Measurements from ENCODE around the gene CRNKL1.
"Not testable (repeated sequence)": the region's sequence is repeated elsewhere in the genome, so short reads cannot be mapped to it uniquely, and the experiment has no call there.

The CRNKL1 gene

DNA sequence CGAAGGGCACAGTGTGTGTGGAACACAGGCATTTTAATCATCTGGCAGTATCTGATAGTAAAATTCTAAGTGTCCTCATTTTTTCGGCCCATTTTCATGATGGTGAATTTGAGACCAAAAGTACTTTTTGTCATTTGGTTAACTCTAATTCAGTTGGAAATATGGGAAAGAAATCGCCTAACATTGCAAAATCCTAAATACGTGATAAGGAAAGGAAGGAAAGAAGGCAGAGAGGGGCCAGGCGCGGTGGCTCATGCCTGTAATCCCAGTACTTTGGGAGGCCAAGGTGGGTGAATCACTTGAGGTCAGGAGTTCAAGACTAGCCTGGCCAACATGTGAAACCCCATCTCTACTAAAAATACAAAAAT is 48.3 kb downstream of the CRNKL1 start:
- DNase-seq = not testable (repeated sequence)

DNA sequence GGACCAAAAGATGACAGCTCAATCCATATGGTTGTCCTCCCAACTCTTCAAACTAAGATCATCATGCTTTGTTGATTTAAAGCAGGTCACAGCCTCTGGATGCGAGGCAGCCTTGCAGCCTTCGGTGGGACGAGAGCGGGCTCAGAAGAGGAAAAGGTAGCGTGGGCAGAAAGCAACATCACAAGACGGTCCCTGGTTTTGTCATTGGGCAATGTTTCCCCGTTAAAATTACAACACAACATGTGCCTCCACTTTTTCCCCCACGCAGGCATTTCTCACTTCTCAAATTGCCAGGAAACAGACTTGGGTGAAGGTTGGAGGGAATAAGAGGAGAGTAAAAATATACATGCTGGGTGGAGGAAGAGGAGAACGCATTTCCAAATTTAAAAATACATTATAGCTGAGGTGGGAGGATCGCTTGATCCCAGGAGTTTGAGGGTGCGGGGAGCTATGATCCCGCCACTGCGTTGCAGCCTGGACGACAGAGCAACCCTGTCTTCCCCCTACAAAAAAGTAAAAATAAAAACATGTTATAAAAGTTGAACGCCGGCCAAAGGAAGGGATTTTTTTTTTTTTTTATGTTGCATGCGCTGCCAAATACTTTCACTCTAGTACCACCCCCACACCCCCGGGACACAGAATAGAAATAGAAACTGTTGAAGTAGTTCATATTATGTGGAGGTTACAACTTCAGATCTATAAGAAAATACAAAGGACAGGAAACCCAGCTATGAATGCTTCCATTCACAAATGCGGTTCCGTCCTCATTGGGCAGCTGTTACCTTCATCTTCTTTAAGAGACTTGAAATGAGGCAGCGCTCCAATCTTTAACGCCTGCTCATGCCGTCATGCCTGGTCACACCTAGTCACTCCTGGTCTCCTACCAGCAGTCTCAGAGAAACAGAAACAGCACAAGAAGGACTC is 49.0 kb downstream of the CRNKL1 start:
- DNase-seq = no peak

DNA sequence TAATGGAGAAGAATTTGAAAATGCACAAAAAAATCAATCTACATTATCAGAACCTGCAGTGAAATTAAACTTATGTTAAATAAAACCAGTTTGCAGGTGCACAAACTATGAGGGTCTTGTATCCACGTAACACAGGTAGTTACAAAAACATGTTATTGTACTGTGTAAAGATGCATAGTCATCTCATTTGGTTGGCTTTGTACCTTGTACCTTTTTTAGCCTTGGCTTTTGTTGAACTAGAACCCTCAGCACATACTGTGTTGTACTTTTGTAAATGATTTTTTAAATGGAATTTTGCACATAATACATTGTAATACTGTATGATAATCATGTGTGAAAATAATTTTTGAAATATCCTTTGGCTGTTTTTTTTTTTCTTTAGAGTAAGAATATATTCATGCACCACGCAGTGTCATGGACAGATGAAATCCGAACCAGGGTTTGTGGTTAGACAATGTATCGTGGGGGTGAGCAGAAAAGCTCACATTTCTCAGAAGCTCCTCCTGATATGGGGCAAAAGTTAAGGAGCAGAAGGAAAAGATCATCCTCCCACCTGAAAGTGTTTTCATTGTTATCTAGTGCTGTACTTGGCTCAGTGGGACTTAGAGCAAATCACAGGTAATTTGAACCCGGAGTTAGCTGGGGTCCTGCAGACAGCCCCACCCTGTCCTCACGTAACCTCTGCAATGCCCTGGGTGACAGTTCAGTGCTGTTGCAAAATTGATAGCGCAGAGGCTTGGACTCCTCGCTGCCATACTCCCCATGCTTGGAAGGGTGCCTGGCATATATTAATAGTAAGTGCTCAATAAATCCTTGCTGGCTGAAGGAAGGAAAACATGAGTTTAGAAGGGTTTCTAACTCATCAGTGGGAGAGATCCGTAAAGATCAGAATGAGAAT is 49.9 kb downstream of the CRNKL1 start:
- DNase-seq = no peak

DNA sequence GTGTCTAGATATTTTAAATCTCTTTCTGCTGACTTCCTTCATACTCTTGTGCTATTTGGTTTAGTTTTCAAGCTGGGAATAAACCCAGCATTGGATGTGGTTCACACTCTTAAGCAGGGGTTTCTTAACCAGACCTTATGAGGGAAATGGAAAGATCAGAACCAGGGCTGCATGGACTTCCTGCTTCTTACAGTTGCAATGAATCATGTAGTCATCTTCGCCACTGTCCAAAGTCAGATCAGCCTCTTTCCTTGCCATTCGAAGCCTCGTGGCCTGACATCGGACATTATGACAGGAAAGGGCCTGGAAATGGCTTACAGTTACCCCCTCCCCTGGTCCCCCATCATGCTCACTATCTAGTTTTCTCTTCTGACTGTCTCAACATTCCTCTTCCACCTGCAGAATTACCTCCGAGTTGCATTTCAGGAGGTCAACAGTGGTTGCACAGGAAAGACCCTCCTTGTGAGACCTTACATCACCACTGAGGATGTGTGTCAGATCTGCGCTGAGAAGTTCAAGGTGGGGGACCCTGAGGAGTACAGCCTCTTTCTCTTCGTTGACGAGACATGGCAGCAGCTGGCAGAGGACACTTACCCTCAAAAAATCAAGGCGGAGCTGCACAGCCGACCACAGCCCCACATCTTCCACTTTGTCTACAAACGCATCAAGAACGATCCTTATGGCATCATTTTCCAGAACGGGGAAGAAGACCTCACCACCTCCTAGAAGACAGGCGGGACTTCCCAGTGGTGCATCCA is 51.9 kb downstream of the CRNKL1 start:
- DNase-seq = no peak

DNA sequence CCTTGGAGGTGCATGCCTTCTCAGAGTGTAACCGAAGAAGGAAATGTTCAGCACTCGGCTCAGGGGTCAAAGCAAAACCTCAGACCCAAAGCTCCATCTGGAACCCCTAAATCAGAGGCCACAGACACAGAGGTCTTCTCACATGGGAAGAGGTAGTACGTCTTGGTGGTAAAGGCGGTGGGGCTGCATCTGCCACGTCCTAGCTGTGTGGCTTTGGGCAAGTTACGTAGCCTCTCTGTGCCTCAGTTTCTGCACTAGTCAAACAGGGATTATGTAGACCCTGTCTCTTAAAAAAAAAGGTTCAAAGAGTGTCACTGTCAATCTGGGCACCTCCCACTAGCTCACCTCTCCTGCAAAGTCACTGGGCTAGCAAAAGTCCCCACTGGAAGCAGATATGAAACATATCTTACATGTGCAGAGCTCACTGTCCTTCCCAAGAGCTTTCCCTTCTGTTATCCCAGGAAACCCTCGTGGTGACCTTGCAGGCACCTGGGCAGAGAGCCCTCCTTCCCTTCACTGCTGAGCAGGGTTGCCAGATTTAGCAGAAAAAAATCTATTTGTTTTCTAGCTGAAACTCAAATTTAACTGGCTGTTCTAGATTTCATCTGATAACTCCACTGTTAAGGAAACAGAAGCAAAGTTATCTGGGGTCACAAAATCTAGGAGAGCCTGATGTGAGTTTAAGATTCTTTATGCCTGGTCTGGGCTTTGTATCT is 53.1 kb downstream of the CRNKL1 start:
- DNase-seq = no peak

DNA sequence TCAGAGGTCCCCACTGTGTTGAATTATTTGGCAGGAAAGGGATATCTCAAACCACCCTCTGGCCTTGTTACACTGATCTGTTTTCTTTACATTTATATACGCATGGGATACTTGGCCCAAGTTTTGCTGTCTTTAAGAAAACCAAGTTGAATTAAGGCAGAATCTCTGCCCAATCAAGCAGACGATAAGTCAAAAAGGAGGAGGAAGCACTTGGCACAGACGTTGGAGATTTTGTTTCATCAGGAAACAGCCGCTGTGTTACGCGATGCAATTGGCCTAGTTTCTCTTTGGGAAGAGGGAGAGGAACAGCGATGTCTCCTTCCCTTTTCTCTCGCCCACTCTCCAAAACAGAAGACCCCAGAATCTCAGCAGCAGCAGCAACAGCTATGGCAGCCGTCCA is 55.3 kb downstream of the CRNKL1 start:
- DNase-seq = no peak

DNA sequence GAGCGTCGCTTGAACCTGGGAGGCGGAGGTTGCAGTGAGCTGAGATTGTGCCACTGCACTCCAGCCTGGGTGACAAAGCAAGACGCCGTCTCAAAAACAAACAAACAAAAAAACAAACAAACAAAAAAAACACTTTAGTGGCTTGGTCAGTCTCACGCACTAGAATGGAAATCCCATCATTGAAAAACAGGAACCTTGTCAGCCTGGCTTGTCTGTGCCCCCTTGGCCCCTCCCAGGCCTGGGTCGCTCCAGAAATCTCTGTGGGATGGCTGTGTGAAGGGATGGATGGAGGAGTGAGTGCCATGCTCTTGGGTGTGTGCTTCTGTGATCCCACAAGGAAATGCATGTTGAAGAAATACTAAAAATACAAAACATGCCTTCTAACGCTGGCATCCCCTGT is 56.0 kb downstream of the CRNKL1 start:
- DNase-seq = no peak

DNA sequence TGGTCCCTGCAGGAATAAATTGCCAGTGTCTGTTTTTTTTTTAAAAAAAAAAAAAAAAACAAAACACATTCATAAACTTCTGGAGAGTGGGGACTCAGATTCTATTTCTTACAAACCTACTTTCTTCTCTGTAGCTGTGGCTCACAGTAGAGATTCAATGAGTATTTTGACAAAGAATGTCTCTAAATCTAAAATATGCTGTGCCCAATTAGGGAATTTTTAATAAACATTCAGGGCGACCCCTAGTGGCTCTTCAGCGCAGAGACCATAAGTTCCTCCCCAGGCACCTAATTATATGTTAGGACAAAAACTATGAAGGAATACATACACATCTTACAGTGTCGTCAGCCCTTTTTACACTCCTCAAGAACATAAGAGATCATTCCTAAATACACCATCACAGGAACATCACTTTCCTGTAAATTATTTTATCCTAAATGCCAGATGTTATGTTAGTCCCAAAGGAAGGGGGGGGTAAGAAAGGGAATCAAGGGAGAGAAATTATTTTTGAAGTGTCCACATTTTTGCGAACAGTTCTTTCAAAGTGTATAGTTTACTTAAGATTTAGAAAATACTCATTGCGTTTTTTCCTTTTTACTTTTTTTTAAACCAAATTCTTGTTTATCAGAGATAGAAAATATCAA is 56.9 kb downstream of the CRNKL1 start:
- peak; percentile 7 for DNase-seq

DNA sequence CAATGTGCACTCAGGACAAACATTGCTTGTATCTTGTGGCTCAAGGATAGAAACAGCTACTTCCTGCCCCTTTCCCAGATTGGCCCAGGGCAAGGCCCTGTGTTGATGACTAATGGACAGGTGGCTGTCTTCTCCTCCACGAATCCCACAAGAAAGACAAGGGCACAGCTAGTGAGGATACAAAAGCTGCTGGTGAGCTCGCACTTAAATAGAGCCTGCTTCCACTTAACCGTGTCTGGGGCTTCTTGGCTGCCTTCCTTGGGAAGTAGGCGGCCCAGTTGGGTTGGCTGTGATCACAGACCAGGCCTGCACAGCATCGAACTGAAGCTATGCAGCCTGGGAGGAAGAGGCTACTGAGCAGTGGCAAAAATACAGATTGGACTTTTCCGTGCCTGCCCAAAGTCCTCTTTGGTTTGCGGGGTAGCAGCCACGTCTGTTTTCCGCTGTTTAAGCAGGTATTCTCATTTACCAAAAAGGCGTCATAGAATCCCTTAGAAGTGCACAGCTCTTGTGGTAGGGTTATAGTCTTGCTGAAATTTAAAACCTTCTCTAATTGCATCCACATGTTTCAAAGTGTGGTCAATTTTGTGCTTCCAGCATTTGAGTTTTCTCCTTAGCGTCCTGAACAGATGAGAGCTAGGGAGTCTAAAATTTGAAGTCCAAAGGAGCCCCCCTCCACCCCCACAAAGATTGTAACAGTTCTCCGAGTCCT is 58.2 kb downstream of the CRNKL1 start:
- no peak for DNase-seq

DNA sequence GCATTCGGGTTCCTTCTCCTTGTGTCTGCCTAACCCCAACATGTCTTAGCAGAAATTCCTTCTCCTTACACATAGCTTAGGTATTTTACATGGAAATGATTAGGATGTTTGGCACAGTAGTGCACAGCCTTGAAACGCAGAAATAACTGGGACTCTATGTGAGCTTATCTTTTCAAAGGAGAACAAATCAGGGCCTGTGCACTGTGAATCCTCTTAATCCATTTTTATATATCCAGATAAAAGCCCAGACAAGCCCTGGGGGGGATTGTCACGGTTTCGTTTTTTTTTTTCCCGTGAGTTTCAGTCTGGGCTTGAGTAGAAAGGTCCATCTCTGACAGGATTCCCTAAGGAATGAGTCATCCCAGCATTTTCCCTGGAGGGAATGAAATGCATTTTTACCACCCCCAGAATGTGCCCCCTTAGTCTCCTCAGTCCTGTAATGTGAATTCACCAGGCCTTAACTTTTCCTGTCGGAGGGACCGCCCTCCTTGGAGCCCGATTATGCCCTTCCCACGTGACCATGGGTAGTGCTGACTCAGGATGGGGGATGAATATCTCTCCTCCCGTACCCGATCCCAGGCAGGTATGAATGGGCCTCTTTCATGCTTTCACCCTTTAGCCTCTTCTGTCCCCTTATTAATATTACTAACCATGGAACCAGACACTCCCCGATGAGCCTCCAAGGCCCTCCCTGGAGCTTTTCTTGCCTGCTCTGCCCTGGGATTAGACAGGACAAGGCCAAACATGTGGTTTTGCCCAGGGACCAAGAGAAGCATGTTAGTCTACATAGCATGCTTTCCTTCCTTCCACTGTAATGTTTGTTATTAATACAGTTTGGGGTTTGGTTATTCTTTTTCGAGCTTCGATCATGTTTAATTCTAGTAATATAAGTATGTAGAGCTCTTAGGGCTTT is 59.0 kb downstream of the CRNKL1 start:
- no peak for DNase-seq

DNA sequence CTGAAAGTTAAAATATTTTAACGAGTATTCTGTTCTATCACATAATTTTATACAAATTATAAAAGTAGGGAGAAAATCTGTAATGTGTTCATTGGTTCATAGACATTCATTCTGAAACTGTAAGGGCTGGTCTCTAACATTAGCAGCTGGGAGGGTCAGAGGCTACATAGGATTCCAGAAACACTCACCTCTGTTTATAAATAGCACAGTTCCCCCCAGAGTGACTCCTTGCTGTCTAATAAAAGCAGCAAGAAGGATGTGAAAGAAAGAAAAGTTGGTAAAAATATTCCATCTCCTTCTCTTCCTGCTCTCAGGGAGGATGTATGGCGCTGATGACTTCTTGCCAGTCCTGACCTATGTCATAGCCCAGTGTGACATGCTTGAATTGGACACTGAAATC is 60.4 kb downstream of the CRNKL1 start:
- no peak for DNase-seq

DNA sequence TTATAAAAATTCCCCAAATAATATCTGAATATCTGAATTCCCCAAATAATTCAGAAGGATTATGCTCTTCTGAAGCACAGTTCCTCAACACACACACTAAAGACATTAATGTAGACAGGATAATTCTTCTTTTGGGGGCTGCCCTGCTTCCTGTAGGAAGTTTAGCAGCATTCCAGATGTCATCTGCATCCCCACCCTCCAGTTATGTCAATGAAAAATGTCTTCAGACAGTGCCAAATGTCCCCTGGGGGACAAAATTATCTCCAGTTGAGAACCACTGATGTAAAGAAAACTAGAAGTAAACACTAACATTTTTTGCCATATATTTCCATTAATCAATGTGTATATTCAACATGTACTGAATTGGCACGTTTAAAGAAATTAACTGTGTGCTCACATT is 61.0 kb downstream of the CRNKL1 start:
- no peak for DNase-seq

DNA sequence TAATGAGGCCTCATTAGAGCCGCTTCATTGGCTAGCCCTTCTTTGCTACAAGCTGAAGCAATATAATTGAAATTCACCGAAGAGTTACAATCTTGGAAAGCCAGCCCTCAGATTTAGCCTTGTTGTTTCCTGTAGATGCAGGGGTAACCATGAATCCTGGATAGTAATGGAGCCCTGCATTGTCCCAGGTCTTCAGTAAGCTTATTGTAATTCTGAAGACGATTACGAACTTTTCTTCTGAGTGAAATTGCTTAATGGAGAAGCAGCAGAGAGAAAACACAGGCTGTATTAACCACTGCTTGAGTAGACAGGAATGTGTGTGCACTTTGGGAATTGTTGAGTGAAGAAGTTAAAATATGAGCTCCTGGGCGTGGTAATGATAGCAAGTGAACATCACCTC is 61.4 kb downstream of the CRNKL1 start:
- DNase-seq = no peak

DNA sequence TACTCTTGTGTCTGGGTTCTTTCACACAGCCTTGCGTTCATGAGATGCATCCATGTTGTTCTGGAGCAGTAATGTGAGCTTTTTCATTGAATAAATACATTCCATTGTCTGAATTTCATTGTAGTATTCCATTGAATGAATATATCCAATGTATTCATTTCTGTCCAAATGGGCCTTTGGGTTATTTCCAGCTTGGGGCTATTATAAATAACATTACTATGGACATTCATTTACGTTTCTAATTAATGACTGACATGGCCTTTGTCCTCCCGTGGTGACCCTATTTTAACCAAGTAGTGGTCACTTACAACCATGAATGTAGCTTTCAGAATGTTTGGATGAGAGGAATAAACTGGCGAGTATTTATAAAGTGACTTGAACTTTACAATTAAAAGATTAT is 65.2 kb downstream of the CRNKL1 start:
- no peak for DNase-seq

DNA sequence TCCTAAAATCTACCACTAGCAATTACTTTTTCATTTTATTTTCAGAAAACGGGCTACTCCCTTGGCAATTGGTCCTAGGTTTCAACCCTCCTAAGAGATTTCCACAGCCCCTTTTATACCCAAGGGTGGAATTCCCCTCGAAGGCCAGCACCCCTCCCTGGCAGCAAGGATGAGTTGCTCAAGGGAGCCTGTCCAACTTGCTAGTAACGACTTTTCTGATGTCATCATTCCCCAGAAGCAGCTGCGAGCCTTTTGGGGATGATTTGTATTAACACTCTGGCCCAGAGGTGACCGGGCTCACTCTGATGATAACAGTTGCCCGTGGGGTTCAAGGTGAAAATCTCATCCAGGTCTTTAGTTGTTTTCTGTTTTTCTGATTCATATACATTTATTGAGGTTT is 65.8 kb downstream of the CRNKL1 start:
- DNase-seq = no peak
